Pericardium fibroblast (primary cell): ENCODE results near the gene RNASE3. TPM values are rescaled to one million over a fixed set of nuclear protein-coding genes. Genes with fewer than 3 reads are reported as not detected.

Experiments
- total RNA-seq: library from RNA; depleted of rRNA; stranded (reverse); fragments of >200 nt; gene quantifications from 2 replicates; pipeline ENCODE4 v1.2.3, GENCODE V29; 2015

Gene RNASE3
- not detected in 2 replicates for total RNA-seq

DNA sequence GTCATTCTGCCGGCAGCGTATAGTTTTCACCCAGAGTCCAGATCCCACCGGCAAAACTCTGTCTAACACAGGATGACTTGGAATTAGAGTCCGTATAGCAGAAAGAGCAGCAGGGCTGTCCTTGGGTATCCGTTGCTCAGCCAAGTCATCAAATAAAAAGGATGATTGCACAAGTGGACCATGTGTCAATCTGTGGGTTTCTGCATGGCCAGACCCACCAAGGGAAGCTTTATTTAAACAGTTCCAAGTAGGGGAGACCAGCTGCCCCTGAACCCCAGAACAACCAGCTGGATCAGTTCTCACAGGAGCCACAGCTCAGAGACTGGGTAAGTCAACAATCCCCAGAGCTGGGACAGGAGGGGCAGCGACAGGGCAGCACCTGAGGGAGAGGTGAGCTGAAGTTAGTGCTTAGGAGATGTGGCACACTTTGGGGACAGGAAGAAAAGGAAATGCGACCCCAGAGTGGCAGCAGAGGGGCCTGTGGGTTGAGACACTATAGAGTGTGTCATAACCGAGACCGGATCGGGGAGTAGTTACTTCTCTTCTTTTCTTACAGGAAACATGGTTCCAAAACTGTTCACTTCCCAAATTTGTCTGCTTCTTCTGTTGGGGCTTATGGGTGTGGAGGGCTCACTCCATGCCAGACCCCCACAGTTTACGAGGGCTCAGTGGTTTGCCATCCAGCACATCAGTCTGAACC, at the start of gene RNASE3:
Gene RNASE3 (plus strand): TSS at position 260 of the 700 bp plus-strand sequence. CDS start 302 bp downstream, at position 562.

Other genes with a start within 250 kb of the RNASE3 start
- not detected in 2 replicates for gene OR6S1, start 249.7 kb upstream of the RNASE3 start, total RNA-seq
- gene RNASE4, start 206.8 kb upstream of the RNASE3 start, total RNA-seq = 56.5 and 57.9 TPM in 2 replicates
- 12.3 and 12.8 TPM in 2 replicates for gene ANG, start 202.6 kb upstream of the RNASE3 start, total RNA-seq
- gene EDDM3A, start 145.5 kb upstream of the RNASE3 start, total RNA-seq = not detected in 2 replicates
- not detected in 2 replicates for gene EDDM3B, start 123.0 kb upstream of the RNASE3 start, total RNA-seq
- gene RNASE6, start 110.1 kb upstream of the RNASE3 start, total RNA-seq = not detected in 2 replicates
- gene RNASE1, start 88.5 kb upstream of the RNASE3 start, total RNA-seq = 1.3 TPM in 1 of 2 replicates, not detected in the other
- gene RNASE2, start 64.1 kb downstream of the RNASE3 start, total RNA-seq = not detected in 2 replicates
- gene METTL17, start 98.6 kb downstream of the RNASE3 start, total RNA-seq = 62.7 and 74.7 TPM in 2 replicates
- not detected in 2 replicates for gene SLC39A2, start 107.9 kb downstream of the RNASE3 start, total RNA-seq
- 26.8 and 27.2 TPM in 2 replicates for gene NDRG2, start 133.7 kb downstream of the RNASE3 start, total RNA-seq
- gene TPPP2, start 138.8 kb downstream of the RNASE3 start, total RNA-seq = not detected in 2 replicates
- gene RNASE13, start 143.4 kb downstream of the RNASE3 start, total RNA-seq = not detected in 2 replicates
- not detected in 2 replicates for gene RNASE7, start 151.0 kb downstream of the RNASE3 start, total RNA-seq
- gene RNASE8, start 166.4 kb downstream of the RNASE3 start, total RNA-seq = not detected in 2 replicates
- 32.8 and 38.5 TPM in 2 replicates for gene ARHGEF40, start 178.9 kb downstream of the RNASE3 start, total RNA-seq
- gene ZNF219, start 207.3 kb downstream of the RNASE3 start, total RNA-seq = 8.6 and 17.2 TPM in 2 replicates
- gene TMEM253, start 209.7 kb downstream of the RNASE3 start, total RNA-seq = not detected in 2 replicates